Mesendoderm (in vitro differentiated cells): ENCODE measurements around the gene DDX31.

Experiments used
- DNase-seq: peaks from one replicate; pipeline ENCODE4 v3.0.0; 2013
- H2AK5ac ChIP-seq: 2 replicates; pipeline ENCODE4 v1.6.1; 2013; ENCODE audit warnings: low read length, inconsistent platforms
- H2BK120ac ChIP-seq: 2 replicates; pipeline ENCODE4 v1.6.1; 2013; ENCODE audit warnings: low read depth, mild to moderate bottlenecking, low read length, moderate library complexity, mixed read lengths
- H2BK15ac ChIP-seq: replicated peaks from 2 replicates; pipeline ENCODE4 v1.6.1; 2013; ENCODE audit warnings: low read depth, mild to moderate bottlenecking, moderate library complexity
- H2BK5ac ChIP-seq: 2 replicates; pipeline ENCODE4 v1.6.1; 2013; ENCODE audit warnings: low read length, inconsistent platforms
- H3K18ac ChIP-seq: 2 replicates; pipeline ENCODE4 v1.6.1; 2013; ENCODE audit warnings: mild to moderate bottlenecking, low read length, mixed read lengths
- H3K23ac ChIP-seq: one replicate; pipeline ENCODE4 v1.6.1; 2013; ENCODE audit warnings: low read length
- H3K27ac ChIP-seq: 2 replicates; pipeline ENCODE4 v1.5.1; 2013; ENCODE audit warnings: low read depth, mild to moderate bottlenecking, inconsistent platforms, low read length, moderate library complexity
- H3K27me3 ChIP-seq: 2 replicates; pipeline ENCODE4 v1.6.1; 2013; ENCODE audit warnings: low read length, control low read depth, mild to moderate bottlenecking, inconsistent platforms; ENCODE audit not compliant: insufficient read depth, poor library complexity
- H3K36me3 ChIP-seq: 2 replicates; pipeline ENCODE4 v1.6.1; 2013; ENCODE audit warnings: low read length, inconsistent platforms; ENCODE audit not compliant: control insufficient read depth, insufficient read depth
- H3K4ac ChIP-seq: one replicate; pipeline ENCODE4 v1.6.1; 2013; ENCODE audit warnings: low read depth, mild to moderate bottlenecking, low read length, moderate library complexity
- H3K4me1 ChIP-seq: 2 replicates; pipeline ENCODE4 v1.6.1; 2013; ENCODE audit warnings: low read depth, low read length, inconsistent platforms; ENCODE audit not compliant: control insufficient read depth
- H3K4me2 ChIP-seq: 2 replicates; pipeline ENCODE4 v1.6.1; 2013; ENCODE audit warnings: low read length
- H3K4me3 ChIP-seq: 2 replicates; pipeline ENCODE4 v1.5.1; 2013; ENCODE audit warnings: mild to moderate bottlenecking, low read length
- H3K56ac ChIP-seq: one replicate; pipeline ENCODE4 v1.6.1; 2013; ENCODE audit warnings: low read length
- H3K79me1 ChIP-seq: 2 replicates; pipeline ENCODE4 v1.6.1; 2013; ENCODE audit warnings: low read length, inconsistent platforms
- H3K79me2 ChIP-seq: 2 replicates; pipeline ENCODE4 v1.6.1; 2013; ENCODE audit warnings: mild to moderate bottlenecking, low read length; ENCODE audit not compliant: control insufficient read depth, insufficient read depth
- H3K9ac ChIP-seq: 2 replicates; pipeline ENCODE4 v1.6.1; 2013; ENCODE audit warnings: low read length, inconsistent platforms
- H4K5ac ChIP-seq: one replicate; pipeline ENCODE4 v1.6.1; 2013; ENCODE audit warnings: low read length
- H4K8ac ChIP-seq: one replicate; pipeline ENCODE4 v1.6.1; 2013; ENCODE audit warnings: low read depth, mild to moderate bottlenecking, control low read depth, low read length, moderate library complexity
- WGBS: extraction: QIAGEN DNeasy Blood & Tissue Kit; methylation state at CpG from one replicate; pipeline ENCODE4 v1.1.7; 2013; ENCODE audit warnings: low lambda C conversion rate, missing lambda C conversion rate; ENCODE audit not compliant: insufficient coverage; ENCODE audit errors: extremely low coverage; 5-methylcytosine and 5-hydroxymethylcytosine counted together

The DDX31 gene

DNA sequence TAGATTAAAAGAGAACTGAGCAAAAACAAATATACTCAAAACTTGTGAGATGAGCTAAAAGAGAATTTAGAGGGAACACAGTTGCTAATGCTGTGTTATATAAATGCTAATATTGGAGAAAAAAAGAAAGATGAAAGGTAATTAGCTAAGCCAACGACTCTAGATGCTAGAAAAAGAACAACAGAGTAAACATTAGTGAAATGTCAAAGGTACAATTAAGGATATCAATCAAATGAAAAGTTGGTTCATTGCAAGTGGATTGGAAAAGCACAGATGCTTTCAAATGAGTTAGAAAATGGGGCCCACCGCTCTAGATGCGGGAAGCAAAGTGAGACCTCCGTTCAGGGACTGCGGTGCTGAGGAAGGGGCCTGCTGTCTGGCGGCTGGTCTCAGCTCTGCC lies 105.3 kb downstream of the DDX31 start:
- Histone ChIP-seq H4K5ac (no peak overlapping the region), H3K56ac (no peak overlapping the region), H3K4ac (no peak overlapping the region), H4K8ac (no peak overlapping the region), H3K79me2 (no peaks in the 10 kb centered on the region), H2AK5ac (no peak overlapping the region), H3K18ac (no peak overlapping the region), H2BK120ac (no peak overlapping the region), H2BK5ac (no peak overlapping the region), H3K27me3 (no peaks in the 10 kb centered on the region), H3K9ac (no peak overlapping the region), H3K4me1 (no peaks in the 10 kb centered on the region), H3K4me3 (no peak overlapping the region), H3K36me3 (no peaks in the 10 kb centered on the region), H3K27ac (no peak overlapping the region), H3K23ac (no peak overlapping the region), H3K79me1 (no peaks in the 10 kb centered on the region), H2BK15ac (no peak overlapping the region), H3K4me2 (no peak overlapping the region)
- DNase-seq, result no peak
- WGBS, result no CpG with 5 or more reads among the region's 6 CpGs

- no peak overlapping the region for H4K5ac ChIP-seq
- H3K36me3 ChIP-seq, result no peaks in the 10 kb centered on the region
- no peak overlapping the region for H3K9ac ChIP-seq
- no peak overlapping the region for H3K56ac ChIP-seq
- H3K27me3 ChIP-seq, result no peaks in the 10 kb centered on the region
- no peak overlapping the region for H2BK5ac ChIP-seq
- H3K4me1 ChIP-seq, result no peaks in the 10 kb centered on the region
- H2AK5ac ChIP-seq, result no peak overlapping the region
- H4K8ac ChIP-seq, result no peak overlapping the region
- H2BK120ac ChIP-seq, result no peak overlapping the region
- H3K27ac ChIP-seq, result no peak overlapping the region
- H3K79me2 ChIP-seq, result no peaks in the 10 kb centered on the region
- no peak overlapping the region for H2BK15ac ChIP-seq
- no peak overlapping the region for H3K4me3 ChIP-seq
- no peak overlapping the region for H3K18ac ChIP-seq
- DNase-seq, result no peak
- H3K4me2 ChIP-seq, result no peak overlapping the region
- H3K23ac ChIP-seq, result no peak overlapping the region
- no peak overlapping the region for H3K4ac ChIP-seq
- no CpG with 5 or more reads among the region's 4 CpGs for WGBS
- no peaks in the 10 kb centered on the region for H3K79me1 ChIP-seq
Measured at GRCh38 chr9:132562306-132562573, 107.5 kb downstream of the DDX31 start.

DNA sequence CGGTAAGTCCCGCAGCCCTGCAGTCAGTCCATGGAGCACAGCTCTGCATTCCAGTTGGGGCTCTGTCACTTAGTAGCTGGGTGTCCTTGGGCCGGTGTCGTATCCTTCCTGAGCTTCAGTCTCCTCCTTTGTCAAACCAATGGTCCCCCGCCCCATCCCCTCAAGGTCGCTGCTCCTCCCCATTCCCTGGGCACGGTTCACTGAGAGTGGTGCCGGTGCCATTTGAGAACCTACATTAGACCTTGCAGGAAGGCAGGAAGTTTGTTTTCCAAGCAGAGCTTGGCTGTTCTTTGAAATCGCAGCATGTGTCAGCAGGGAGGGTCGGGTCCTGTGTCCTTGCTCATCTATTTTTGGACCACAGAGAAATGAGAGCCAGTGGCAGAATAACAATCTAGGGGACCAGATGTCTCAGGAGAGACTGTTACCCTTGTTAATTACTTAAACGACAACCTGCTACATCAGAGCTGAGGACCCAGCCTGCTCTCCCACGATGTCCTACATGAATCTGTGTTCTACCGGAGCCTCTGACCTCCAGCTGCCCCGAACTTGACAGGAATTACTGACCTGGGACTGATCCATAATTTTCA lies 109.1 kb downstream of the DDX31 start:
- no peaks in the 10 kb centered on the region for H3K4me1 ChIP-seq
- no peak overlapping the region for H4K8ac ChIP-seq
- H3K27me3 ChIP-seq, result no peaks in the 10 kb centered on the region
- H3K79me2 ChIP-seq, result no peaks in the 10 kb centered on the region
- no peak for DNase-seq
- no peak overlapping the region for H4K5ac ChIP-seq
- H2BK5ac ChIP-seq, result no peak overlapping the region
- no peaks in the 10 kb centered on the region for H3K36me3 ChIP-seq
- H3K4ac ChIP-seq, result no peak overlapping the region
- H2AK5ac ChIP-seq, result no peak overlapping the region
- H3K18ac ChIP-seq, result no peak overlapping the region
- no peak overlapping the region for H3K9ac ChIP-seq
- H3K79me1 ChIP-seq, result no peaks in the 10 kb centered on the region
- H3K23ac ChIP-seq, result no peak overlapping the region
- no peak overlapping the region for H3K4me3 ChIP-seq
- H2BK15ac ChIP-seq, result no peak overlapping the region
- H3K27ac ChIP-seq, result no peak overlapping the region
- no peak overlapping the region for H3K4me2 ChIP-seq
- no CpG with 5 or more reads among the region's 14 CpGs for WGBS
- H2BK120ac ChIP-seq, result no peak overlapping the region
- H3K56ac ChIP-seq, result no peak overlapping the region

GRCh38 chr9:132559711-132560110 lies 110.1 kb downstream of the DDX31 start:
- WGBS, result no CpG with 5 or more reads among the region's 2 CpGs
- Histone ChIP-seq H2BK5ac (no peak overlapping the region), H3K4me1 (no peaks in the 10 kb centered on the region), H3K4ac (no peak overlapping the region), H2BK120ac (no peak overlapping the region), H2AK5ac (no peak overlapping the region), H3K56ac (no peak overlapping the region), H3K79me2 (no peaks in the 10 kb centered on the region), H4K5ac (no peak overlapping the region), H3K9ac (no peak overlapping the region), H3K23ac (no peak overlapping the region), H3K4me2 (no peak overlapping the region), H4K8ac (no peak overlapping the region), H3K4me3 (no peak overlapping the region), H2BK15ac (no peak overlapping the region), H3K27ac (no peak overlapping the region), H3K79me1 (no peaks in the 10 kb centered on the region), H3K18ac (no peak overlapping the region), H3K36me3 (no peaks in the 10 kb centered on the region), H3K27me3 (no peaks in the 10 kb centered on the region)
- DNase-seq, result no peak

DNA sequence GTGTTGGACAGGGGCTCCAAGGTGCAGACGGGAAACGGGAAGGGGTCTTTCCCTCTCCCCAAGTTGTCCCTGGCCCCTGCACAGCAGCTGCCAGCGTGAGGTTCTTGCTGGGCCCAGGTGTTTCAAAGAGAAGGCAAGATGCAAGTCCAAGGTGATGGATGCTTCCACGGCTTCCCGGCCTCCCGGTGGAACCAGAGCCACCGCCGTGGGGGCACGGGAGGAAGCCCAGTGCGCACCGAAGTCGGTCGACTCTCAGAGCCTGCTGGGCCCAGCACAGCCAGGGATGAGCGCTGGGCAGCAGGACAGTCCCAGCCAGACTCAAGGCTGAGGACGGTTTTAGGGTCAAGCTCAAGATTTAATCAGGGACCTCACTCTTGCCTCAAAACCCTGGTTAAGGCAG lies 112.6 kb downstream of the DDX31 start:
- Histone ChIP-seq H2BK120ac (no peak overlapping the region), H2BK15ac (no peak overlapping the region), H3K4me3 (no peak overlapping the region), H3K4me2 (no peak overlapping the region), H3K36me3 (no peaks in the 10 kb centered on the region), H3K9ac (no peak overlapping the region), H3K56ac (no peak overlapping the region), H3K4ac (no peak overlapping the region), H2AK5ac (no peak overlapping the region), H4K8ac (no peak overlapping the region), H4K5ac (no peak overlapping the region), H3K27me3 (no peaks in the 10 kb centered on the region), H3K4me1 (no peaks in the 10 kb centered on the region), H3K79me2 (no peaks in the 10 kb centered on the region), H3K79me1 (no peaks in the 10 kb centered on the region), H2BK5ac (no peak overlapping the region), H3K18ac (no peak overlapping the region), H3K27ac (no peak overlapping the region), H3K23ac (no peak overlapping the region)
- no peak for DNase-seq
- no CpG with 5 or more reads among the region's 15 CpGs for WGBS

DNA sequence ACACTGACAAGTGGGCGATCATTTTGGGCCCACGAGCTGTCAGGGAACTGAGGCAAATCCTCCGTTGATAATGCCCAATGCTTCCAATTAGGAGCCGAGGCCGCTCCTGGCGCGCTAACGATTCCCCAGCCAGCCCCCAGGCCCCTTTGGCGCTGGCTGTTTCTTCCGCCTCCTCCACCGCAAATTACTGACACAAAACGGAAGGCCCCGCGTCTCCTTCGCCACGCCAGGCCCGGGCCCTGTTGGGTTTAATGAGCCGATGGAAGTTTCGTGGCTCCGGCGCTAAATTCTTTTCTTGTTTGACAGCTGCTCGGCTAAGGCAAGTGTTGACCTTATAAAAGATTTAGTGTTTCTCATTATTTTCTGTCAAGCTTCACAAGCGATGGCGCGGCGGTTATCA lies 113.1 kb downstream of the DDX31 start:
- no peak overlapping the region for H3K27ac ChIP-seq
- WGBS, result no CpG with 5 or more reads among the region's 26 CpGs
- H2BK120ac ChIP-seq, result no peak overlapping the region
- H3K4ac ChIP-seq, result no peak overlapping the region
- H3K9ac ChIP-seq, result no peak overlapping the region
- no peak overlapping the region for H4K5ac ChIP-seq
- no peak overlapping the region for H3K23ac ChIP-seq
- H3K27me3 ChIP-seq, result no peaks in the 10 kb centered on the region
- no peak overlapping the region for H3K4me2 ChIP-seq
- H3K56ac ChIP-seq, result no peak overlapping the region
- no peaks in the 10 kb centered on the region for H3K4me1 ChIP-seq
- H4K8ac ChIP-seq, result no peak overlapping the region
- H3K79me2 ChIP-seq, result no peaks in the 10 kb centered on the region
- H2BK5ac ChIP-seq, result no peak overlapping the region
- H2AK5ac ChIP-seq, result no peak overlapping the region
- H3K79me1 ChIP-seq, result no peaks in the 10 kb centered on the region
- no peaks in the 10 kb centered on the region for H3K36me3 ChIP-seq
- H3K4me3 ChIP-seq, result no peak overlapping the region
- DNase-seq, result no peak
- H2BK15ac ChIP-seq, result no peak overlapping the region
- H3K18ac ChIP-seq, result no peak overlapping the region
